GM19468 (cell line): ENCODE measurements around the gene MED10.

ENCODE experiments used
- ATAC-seq: cut with Tn5 transposase; IDR thresholded peaks from one replicate; pipeline ENCODE4 v1.9.1; 2021; ENCODE audit warnings: mild to moderate bottlenecking, moderate library complexity, moderate number of reproducible peaks; ENCODE audit not compliant: unreplicated experiment; ENCODE audit errors: extremely low read depth

MED10 gene

GRCh38 chr5:6399980-6400910 is 21.9 kb upstream of the MED10 start:
- no peak for ATAC-seq

- no peak for ATAC-seq
These were observed 20.4 kb upstream of the MED10 start for GRCh38 chr5:6398570-6399230.

- no peak for ATAC-seq
These were observed 19.4 kb upstream of the MED10 start for GRCh38 chr5:6397536-6398269.

- ATAC-seq, result no peak
These were observed 18.6 kb upstream of the MED10 start for GRCh38 chr5:6396836-6397535.

- no peak for ATAC-seq
These were observed 17.7 kb upstream of the MED10 start for GRCh38 chr5:6396043-6396442.

GRCh38 chr5:6395621-6396020 is 17.3 kb upstream of the MED10 start:
- no peak for ATAC-seq

- no peak for ATAC-seq
These were observed 16.7 kb upstream of the MED10 start for GRCh38 chr5:6395102-6395445.

GRCh38 chr5:6394429-6395101 is 16.2 kb upstream of the MED10 start:
- no peak for ATAC-seq

- ATAC-seq, result no peak
These were observed 15.3 kb upstream of the MED10 start for GRCh38 chr5:6393596-6394194.

GRCh38 chr5:6392561-6392960 is 14.2 kb upstream of the MED10 start:
- ATAC-seq, result no peak

- no peak for ATAC-seq
These were observed 12.8 kb upstream of the MED10 start for GRCh38 chr5:6391151-6391550.

- ATAC-seq, result no peak
These were observed 11.7 kb upstream of the MED10 start for GRCh38 chr5:6389946-6390530.

- no peak for ATAC-seq
These were observed 11.1 kb upstream of the MED10 start for GRCh38 chr5:6389397-6389796.

GRCh38 chr5:6387970-6388369 is 9.6 kb upstream of the MED10 start:
- no peak for ATAC-seq

GRCh38 chr5:6386271-6386670 is 7.9 kb upstream of the MED10 start:
- no peak for ATAC-seq

- no peak for ATAC-seq
These were observed 6.5 kb upstream of the MED10 start for GRCh38 chr5:6384856-6385255.

- ATAC-seq, result no peak
These were observed 5.0 kb upstream of the MED10 start for GRCh38 chr5:6383376-6383775.

- ATAC-seq, result no peak
These were observed 899 bp upstream of the MED10 start for GRCh38 chr5:6379246-6379645.

GRCh38 chr5:6378766-6379103 is 388 bp upstream of the MED10 start:
- ATAC-seq, result peak; percentile 3
